ENCODE measurements around the gene LIN7C.

DNA sequence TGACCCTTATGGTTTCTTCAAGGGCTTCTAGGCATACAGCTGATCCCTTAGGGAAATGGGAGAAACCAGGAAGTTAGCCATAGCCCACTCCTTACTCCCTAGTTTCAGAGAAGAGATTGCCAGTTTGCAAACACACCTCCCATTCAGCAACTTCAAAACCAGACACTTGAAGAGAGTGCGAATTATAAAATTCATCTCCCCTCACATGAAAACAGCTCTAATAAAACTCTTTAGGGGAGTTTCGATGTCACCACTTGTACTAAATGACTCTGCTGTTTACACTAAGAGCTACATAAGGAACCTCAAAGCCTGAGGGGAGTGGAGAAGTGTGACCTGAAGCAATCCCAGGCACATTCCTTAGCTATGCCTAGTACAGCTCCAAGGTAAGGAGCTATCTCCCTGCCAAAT is 42.3 kb downstream of the LIN7C start:
- TF ChIP-seq, protein P1, sequence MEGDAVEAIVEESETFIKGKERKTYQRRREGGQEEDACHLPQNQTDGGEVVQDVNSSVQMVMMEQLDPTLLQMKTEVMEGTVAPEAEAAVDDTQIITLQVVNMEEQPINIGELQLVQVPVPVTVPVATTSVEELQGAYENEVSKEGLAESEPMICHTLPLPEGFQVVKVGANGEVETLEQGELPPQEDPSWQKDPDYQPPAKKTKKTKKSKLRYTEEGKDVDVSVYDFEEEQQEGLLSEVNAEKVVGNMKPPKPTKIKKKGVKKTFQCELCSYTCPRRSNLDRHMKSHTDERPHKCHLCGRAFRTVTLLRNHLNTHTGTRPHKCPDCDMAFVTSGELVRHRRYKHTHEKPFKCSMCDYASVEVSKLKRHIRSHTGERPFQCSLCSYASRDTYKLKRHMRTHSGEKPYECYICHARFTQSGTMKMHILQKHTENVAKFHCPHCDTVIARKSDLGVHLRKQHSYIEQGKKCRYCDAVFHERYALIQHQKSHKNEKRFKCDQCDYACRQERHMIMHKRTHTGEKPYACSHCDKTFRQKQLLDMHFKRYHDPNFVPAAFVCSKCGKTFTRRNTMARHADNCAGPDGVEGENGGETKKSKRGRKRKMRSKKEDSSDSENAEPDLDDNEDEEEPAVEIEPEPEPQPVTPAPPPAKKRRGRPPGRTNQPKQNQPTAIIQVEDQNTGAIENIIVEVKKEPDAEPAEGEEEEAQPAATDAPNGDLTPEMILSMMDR (IDR thresholded peaks at IDR 0.05): no peak
- no peak for TF ChIP-seq POLR2A (IDR thresholded peaks at IDR 0.05)
